GM12801 (cell line): ENCODE measurements around the gene NOBOX.

ENCODE experiments used
- TF ChIP-seq, protein P1 (sequence below): IDR thresholded peaks from one replicate; pipeline ENCODE4 v1.5.1; 2011; ENCODE audit warnings: control low read depth; ENCODE audit not compliant: insufficient read length; ENCODE audit errors: extremely low read depth

Gene NOBOX

DNA sequence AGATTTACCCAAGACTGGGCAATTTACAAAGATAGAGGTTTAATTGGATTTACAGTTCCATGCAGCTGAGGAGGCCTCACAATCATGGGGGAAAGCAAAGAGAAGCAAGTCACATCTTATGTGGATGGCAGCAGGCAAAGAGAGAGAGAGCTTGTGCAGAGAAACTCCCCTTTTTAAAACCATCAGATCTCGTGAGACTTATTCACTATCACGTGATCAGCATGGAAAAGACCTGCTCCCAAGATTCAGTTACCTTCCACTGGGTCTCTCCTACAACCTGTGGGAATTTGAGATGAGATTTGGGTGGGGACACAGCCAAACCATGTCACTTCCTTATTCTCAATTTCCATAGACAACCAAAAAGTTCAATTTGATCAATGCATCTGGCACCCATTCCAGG lies 24.9 kb upstream of the NOBOX start:
- TF ChIP-seq, protein P1, sequence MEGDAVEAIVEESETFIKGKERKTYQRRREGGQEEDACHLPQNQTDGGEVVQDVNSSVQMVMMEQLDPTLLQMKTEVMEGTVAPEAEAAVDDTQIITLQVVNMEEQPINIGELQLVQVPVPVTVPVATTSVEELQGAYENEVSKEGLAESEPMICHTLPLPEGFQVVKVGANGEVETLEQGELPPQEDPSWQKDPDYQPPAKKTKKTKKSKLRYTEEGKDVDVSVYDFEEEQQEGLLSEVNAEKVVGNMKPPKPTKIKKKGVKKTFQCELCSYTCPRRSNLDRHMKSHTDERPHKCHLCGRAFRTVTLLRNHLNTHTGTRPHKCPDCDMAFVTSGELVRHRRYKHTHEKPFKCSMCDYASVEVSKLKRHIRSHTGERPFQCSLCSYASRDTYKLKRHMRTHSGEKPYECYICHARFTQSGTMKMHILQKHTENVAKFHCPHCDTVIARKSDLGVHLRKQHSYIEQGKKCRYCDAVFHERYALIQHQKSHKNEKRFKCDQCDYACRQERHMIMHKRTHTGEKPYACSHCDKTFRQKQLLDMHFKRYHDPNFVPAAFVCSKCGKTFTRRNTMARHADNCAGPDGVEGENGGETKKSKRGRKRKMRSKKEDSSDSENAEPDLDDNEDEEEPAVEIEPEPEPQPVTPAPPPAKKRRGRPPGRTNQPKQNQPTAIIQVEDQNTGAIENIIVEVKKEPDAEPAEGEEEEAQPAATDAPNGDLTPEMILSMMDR = no peak

DNA sequence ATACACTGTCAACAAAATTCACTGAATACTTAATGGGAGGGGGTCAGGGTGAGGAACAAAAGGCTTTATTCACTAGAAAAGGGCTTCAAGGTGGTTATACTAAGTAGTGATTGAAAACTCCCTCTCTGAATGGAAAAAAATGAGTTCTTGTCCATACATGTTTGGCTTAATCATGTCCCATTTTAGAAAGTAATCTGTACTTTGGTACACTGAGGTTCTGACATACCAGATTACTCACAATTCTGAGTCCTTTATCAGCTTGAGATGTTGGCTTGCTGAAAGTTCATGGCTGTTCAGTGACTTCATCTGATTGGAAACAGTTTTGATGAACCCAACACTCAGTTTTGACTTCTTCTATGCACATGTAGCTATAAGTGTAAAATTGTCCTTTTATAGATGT lies 12.8 kb upstream of the NOBOX start:
- TF ChIP-seq, protein P1 = no peak

DNA sequence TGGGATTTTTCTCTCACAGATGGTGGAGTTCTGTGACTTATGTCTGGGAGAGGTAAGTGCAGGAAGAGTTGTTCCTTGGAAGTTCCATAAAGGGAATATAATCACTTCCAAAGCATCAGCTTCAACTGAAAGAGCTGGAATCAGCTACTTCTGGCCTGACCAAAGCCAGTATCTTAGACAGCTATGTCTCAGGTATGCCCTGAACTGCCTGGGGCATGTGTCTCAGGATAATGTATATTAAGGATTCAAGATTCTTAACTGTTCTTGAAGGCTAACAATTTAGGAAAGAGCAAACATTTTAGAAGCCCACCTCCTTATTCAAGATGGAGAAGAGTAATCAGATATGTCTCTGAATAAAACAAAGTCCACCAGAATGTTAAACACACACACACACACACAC lies 12.4 kb upstream of the NOBOX start:
- TF ChIP-seq, protein P1 = no peak

DNA sequence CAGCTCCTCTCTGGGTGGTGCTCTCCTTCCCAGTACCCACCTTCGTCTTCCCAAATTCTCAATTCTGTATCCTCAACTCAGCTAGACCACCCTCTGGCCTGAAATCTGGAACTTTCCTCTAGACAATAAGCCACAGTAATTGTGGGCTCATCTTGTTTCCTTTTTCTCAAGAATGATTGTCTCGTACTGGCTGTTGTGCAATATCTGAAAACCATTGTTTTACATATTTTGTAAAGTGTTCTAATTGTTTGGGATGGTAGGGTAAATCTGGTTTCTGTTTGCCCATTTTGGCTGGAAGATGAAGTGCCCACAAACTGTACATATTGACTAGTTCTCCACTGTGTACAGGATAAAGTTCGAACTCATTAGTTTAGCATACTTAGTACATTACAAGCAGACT lies 11.3 kb upstream of the NOBOX start:
- TF ChIP-seq, protein P1 = no peak

DNA sequence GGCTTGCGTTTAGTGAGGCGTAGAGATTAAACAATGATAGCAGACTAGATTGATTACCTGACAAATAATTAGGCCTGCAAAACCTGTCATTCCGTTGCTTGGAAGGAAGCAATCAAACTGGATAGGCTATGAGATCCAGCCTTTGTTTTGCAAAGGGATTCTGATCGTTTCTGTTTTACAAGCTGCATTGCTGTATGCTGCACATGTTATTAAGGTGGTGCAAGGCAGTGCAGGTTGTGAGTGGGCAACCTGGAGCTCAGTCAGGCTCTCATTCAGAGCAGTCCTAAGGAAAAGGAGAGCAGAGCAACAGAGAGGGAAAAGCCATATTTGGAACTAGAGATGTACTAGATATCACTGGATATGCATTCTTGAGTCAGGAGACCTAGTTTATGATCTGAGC lies 6.9 kb upstream of the NOBOX start:
- TF ChIP-seq, protein P1 = no peak

DNA sequence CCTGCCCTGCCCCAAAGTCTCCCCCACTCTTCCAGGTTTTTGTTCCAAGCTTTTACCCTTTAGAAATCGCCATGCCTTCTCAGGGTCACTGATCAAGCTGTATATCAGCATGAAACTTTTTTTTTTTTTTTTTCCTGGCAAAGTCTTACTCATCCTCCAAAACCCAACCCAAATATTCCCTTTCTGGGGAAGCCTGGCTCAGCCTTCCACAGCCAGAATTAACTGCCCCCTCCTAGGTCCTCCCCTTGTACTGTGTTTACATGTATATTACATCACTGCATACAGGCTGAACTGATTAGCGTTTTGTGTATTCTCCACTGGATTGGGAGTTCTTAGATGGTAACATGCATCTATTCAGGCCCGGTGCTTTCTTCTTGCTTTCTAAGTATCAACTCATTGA lies 4.6 kb upstream of the NOBOX start:
- TF ChIP-seq, protein P1 = no peak

DNA sequence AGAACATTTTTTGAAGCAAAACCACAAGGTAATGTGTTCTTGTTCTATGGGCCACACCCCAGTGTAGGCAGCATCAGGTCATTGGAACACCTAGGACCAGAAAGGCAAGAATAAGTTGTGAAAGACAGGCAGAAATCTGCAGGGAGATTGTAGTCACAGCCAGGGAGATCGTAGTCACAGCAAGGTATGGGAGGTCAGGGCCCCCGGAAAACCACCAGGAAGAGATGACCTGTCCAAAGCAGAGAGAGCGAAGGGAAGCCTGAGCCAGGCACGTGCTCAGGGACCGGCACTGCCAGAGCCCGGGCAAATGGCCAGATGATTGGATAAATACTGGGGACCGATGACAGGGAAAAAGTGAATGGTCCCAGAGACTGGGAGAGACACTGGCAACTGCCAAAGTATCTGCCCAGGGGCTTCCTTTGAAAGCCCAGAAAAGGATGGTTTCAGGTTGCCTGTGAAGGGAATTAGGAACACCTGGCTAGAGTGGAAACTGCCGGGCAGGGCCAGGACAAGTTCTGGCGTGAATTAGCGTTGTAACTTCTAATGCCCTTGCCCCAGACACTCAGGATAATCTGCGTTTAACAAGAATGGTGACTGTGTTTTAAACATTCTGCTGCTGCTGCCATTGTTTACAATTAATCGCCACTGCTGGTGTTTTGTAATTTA lies 3.9 kb upstream of the NOBOX start:
- TF ChIP-seq, protein P1 = no peak

DNA sequence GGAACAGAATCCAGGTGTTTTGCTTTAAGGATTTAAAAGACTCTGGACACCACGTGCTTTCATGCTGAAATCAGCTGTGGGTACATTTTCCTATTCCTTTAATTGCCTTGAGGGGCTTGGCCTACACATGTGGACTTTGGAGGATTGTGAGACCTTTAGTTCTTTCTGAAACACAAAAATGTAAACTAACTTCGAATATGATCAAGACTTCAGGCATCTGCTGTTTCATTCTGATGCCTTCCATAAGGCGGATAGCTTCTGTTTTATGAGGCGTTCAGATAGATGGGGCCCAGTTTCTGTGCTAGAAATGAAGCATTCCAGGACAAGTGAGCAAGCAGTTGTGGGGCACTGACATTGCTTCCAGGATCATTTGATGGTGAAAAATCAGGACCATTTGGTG lies 1.5 kb upstream of the NOBOX start:
- TF ChIP-seq, protein P1 = no peak
